H7 (cell line): Measurements from ENCODE around the gene NPM3. TPM values are rescaled to one million over a fixed set of nuclear protein-coding genes. Genes with fewer than 3 reads are reported as not detected.

ENCODE experiments used
- DNase-seq: peaks from one replicate; pipeline ENCODE4 v3.0.0; 2012
- H3K27me3 ChIP-seq: 2 replicates; pipeline ENCODE4 v1.6.0; 2011; ENCODE audit warnings: mild to moderate bottlenecking, low read length; ENCODE audit not compliant: control insufficient read depth, insufficient read depth
- H3K36me3 ChIP-seq: replicated peaks from 2 replicates; pipeline ENCODE4 v1.5.1; 2011; ENCODE audit warnings: low read length; ENCODE audit not compliant: control insufficient read depth, insufficient read depth
- H3K4me3 ChIP-seq: 2 replicates; pipeline ENCODE4 v1.5.1; 2011; ENCODE audit warnings: low read depth, mild to moderate bottlenecking, control low read depth, low read length, moderate library complexity; ENCODE audit not compliant: insufficient read depth
- total RNA-seq: library from RNA; depleted of rRNA; stranded (reverse); fragments of >200 nt; shearing (Covaris generic); gene quantifications from 2 replicates; pipeline ENCODE4 v1.2.3, GENCODE V29; 2014; rRNA removed

NPM3 gene
- 332 and 360 TPM in 2 replicates for total RNA-seq

- DNase-seq: peak; percentile 96
Observed at GRCh38 chr10:101782811-101783735, at the start of gene NPM3. Gene NPM3, minus strand, starts transcription at chr10:101783446. Its CDS starts 56 bp downstream, at chr10:101783390.

GRCh38 chr10:101832325-101832771, 49.1 kb upstream of the NPM3 start:
- no peak overlapping the region for H3K4me3 ChIP-seq
- no peaks in the 10 kb centered on the region for H3K36me3 ChIP-seq
- peak; percentile 40 for DNase-seq
- no peaks in the 10 kb centered on the region; the same call in 1 of the 2 replicates for H3K27me3 ChIP-seq

More at GRCh38 chr10:101782811-101783735, at the start of gene NPM3:
- Histone ChIP-seq H3K27me3 (no peaks in the 10 kb centered on the region), H3K36me3 (peaks cover 12% of the 10 kb centered on the region), H3K4me3 (peak within 1 kb of the TSS; percentile 71)

GRCh38 chr10:101831169-101831811, 48.0 kb upstream of the NPM3 start:
- DNase-seq: no peak
- Histone ChIP-seq H3K27me3 (no peaks in the 10 kb centered on the region; the same call in 1 of the 2 replicates), H3K36me3 (no peaks in the 10 kb centered on the region), H3K4me3 (peak overlapping the region; percentile 61)

GRCh38 chr10:101830322-101831168, 47.3 kb upstream of the NPM3 start:
- H3K36me3 ChIP-seq: no peaks in the 10 kb centered on the region
- DNase-seq: peak; percentile 93
- H3K4me3 ChIP-seq: peak overlapping the region; percentile 61
- H3K27me3 ChIP-seq: no peaks in the 10 kb centered on the region; the same call in 1 of the 2 replicates

GRCh38 chr10:101829561-101830315, 46.5 kb upstream of the NPM3 start:
- Histone ChIP-seq H3K27me3 (no peaks in the 10 kb centered on the region; the same call in 1 of the 2 replicates), H3K4me3 (peak overlapping the region; percentile 61), H3K36me3 (no peaks in the 10 kb centered on the region)
- peak; percentile 99 for DNase-seq

- DNase-seq: peak; percentile 44
- no peaks in the 10 kb centered on the region; the same call in 1 of the 2 replicates for H3K27me3 ChIP-seq
- no peaks in the 10 kb centered on the region for H3K36me3 ChIP-seq
- H3K4me3 ChIP-seq: peak overlapping the region; percentile 33
Observed at GRCh38 chr10:101828766-101829551, 45.7 kb upstream of the NPM3 start.

- Histone ChIP-seq H3K27me3 (no peaks in the 10 kb centered on the region; the same call in 1 of the 2 replicates), H3K36me3 (no peaks in the 10 kb centered on the region), H3K4me3 (no peak overlapping the region)
- no peak for DNase-seq
Observed at GRCh38 chr10:101827919-101828600, 44.8 kb upstream of the NPM3 start.

- H3K36me3 ChIP-seq: no peaks in the 10 kb centered on the region
- H3K27me3 ChIP-seq: no peaks in the 10 kb centered on the region; the same call in 1 of the 2 replicates
- no peak overlapping the region for H3K4me3 ChIP-seq
- no peak for DNase-seq
Observed at GRCh38 chr10:101826852-101827434, 43.7 kb upstream of the NPM3 start.

- no peaks in the 10 kb centered on the region; the same call in 1 of the 2 replicates for H3K27me3 ChIP-seq
- no peaks in the 10 kb centered on the region for H3K36me3 ChIP-seq
- no peak for DNase-seq
- no peak overlapping the region for H3K4me3 ChIP-seq
Observed at GRCh38 chr10:101824736-101825135, 41.5 kb upstream of the NPM3 start.

- DNase-seq: peak; percentile 63
- Histone ChIP-seq H3K36me3 (no peaks in the 10 kb centered on the region), H3K27me3 (no peaks in the 10 kb centered on the region), H3K4me3 (peak overlapping the region; percentile 44)
Observed at GRCh38 chr10:101818872-101819633, 35.8 kb upstream of the NPM3 start.

- Histone ChIP-seq H3K36me3 (no peaks in the 10 kb centered on the region), H3K4me3 (peak within 1 kb of the TSS; percentile 100), H3K27me3 (no peaks in the 10 kb centered on the region)
- DNase-seq: peak; percentile 97
Observed at GRCh38 chr10:101818119-101818871, 35.0 kb upstream of the NPM3 start, which contains the start of gene OGA. Gene OGA, minus strand, starts transcription at chr10:101818444. Its CDS starts 422 bp downstream, at chr10:101818022.
